ENCODE results near the gene SAMD7.

Gene SAMD7

DNA sequence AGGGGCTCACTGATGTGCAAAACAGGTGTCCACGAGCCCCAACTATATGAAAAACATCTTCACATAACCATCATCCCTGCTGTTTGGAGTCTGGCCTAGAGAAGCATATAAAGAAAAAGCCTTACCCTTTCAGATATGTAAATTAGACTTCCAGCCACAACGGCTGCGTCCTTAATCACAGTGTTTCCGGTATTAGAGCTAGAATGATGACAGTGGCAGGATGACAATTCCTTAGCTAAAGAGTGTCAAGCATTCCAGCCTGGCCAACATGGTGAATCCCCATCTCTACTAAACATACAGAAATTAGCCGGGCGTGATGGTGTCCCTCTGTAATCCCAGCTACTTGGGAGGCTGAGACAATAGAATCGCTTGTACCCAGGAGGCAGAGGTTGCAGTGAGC is 19.5 kb upstream of the SAMD7 start:
- no peak overlapping the region for H3K4me3 ChIP-seq (ENCODE audit: low read depth, low read length)
- no peak for DNase-seq (ENCODE audit: low read depth)
- TF ChIP-seq, protein P1, sequence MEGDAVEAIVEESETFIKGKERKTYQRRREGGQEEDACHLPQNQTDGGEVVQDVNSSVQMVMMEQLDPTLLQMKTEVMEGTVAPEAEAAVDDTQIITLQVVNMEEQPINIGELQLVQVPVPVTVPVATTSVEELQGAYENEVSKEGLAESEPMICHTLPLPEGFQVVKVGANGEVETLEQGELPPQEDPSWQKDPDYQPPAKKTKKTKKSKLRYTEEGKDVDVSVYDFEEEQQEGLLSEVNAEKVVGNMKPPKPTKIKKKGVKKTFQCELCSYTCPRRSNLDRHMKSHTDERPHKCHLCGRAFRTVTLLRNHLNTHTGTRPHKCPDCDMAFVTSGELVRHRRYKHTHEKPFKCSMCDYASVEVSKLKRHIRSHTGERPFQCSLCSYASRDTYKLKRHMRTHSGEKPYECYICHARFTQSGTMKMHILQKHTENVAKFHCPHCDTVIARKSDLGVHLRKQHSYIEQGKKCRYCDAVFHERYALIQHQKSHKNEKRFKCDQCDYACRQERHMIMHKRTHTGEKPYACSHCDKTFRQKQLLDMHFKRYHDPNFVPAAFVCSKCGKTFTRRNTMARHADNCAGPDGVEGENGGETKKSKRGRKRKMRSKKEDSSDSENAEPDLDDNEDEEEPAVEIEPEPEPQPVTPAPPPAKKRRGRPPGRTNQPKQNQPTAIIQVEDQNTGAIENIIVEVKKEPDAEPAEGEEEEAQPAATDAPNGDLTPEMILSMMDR (IDR thresholded peaks at IDR 0.05; ENCODE audit: low read depth, low read length, missing control alignments), result no peak

GRCh38 chr3:169894110-169894509 is 17.3 kb upstream of the SAMD7 start:
- DNase-seq (ENCODE audit: low read depth), result no peak
- TF ChIP-seq, protein P1 (IDR thresholded peaks at IDR 0.05; ENCODE audit: low read depth, low read length, missing control alignments), result no peak
- H3K4me3 ChIP-seq (ENCODE audit: low read depth, low read length), result no peak overlapping the region

DNA sequence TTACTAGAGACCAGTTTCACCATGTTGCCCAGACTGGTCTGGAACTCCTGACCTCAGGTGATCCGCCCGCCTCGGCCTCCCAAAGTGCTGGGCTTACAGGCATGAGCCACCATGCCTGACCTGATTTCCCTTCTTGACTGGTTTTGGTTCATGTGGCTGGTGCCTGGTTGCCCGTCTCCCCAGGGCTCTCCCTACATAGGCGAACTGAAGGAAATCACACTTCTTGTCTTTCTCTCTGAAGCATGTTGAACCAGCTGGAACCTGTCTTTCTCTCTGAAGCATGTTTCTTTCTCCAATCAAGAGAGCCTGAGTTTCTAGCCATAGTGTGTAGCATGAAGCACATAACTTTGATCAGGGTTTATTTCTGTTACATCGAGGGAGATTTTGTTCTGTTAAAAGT is 16.3 kb upstream of the SAMD7 start:
- no peak overlapping the region for H3K4me3 ChIP-seq (ENCODE audit: low read depth, low read length)
- TF ChIP-seq, protein P1 (IDR thresholded peaks at IDR 0.05; ENCODE audit: low read depth, low read length, missing control alignments), result no peak
- no peak for DNase-seq (ENCODE audit: low read depth)

DNA sequence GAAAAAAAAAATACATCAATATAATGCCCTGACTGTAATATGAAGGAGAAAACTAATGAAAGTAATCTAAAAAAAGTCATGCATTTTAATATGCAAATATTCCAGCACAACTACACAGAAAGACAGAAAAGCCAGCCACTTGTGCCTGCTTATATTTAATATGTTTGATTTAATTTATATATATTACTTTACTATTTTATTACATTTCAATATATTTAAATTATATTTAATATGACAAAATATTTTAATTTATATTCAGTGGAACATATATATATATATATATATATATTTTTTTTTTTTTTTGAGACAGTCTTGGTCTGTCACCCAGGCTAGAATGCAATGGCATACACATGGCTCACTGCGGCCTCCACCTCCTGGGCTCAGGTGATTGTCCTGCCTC is 14.1 kb upstream of the SAMD7 start:
- TF ChIP-seq, protein P1 (IDR thresholded peaks at IDR 0.05; ENCODE audit: low read depth, low read length, missing control alignments), result no peak

GRCh38 chr3:169901453-169901852 is 9.9 kb upstream of the SAMD7 start:
- no peak for DNase-seq (ENCODE audit: low read depth)
- TF ChIP-seq, protein P1 (IDR thresholded peaks at IDR 0.05; ENCODE audit: low read depth, low read length, missing control alignments), result no peak
- H3K4me3 ChIP-seq (ENCODE audit: low read depth, low read length), result no peak overlapping the region

More for the DNA sequence above, 14.1 kb upstream of the SAMD7 start:
- DNase-seq (ENCODE audit: low read depth), result no peak
- no peak overlapping the region for H3K4me3 ChIP-seq (ENCODE audit: low read depth, low read length)

DNA sequence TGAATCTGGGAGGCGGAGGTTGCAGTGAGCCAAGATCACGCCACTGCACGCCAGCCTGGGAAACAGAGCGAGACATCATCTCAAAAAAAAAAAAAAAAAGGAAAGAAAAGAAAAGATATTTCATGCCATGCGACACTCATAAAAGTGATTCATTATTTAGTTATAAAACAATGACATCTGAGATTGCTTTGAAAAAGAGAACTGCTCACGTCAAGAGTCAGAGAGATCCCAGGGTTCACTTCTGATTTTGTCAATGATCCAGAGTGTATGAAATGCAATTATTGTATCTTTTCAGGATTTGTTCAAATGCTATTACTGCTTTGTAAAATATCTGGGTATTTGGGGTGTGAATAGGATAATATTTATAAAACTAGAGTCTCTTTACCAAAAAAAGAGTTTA is 6.0 kb upstream of the SAMD7 start:
- H3K4me3 ChIP-seq (ENCODE audit: low read depth, low read length), result no peak overlapping the region
- DNase-seq (ENCODE audit: low read depth), result no peak
- TF ChIP-seq, protein P1 (IDR thresholded peaks at IDR 0.05; ENCODE audit: low read depth, low read length, missing control alignments), result no peak

- TF ChIP-seq, protein P1 (IDR thresholded peaks at IDR 0.05; ENCODE audit: low read depth, low read length, missing control alignments), result no peak
- no peak overlapping the region for H3K4me3 ChIP-seq (ENCODE audit: low read depth, low read length)
- DNase-seq (ENCODE audit: low read depth), result no peak
These were observed 3.9 kb upstream of the SAMD7 start for GRCh38 chr3:169907476-169907875.
